TTC549 (cell line): ENCODE data around the gene RCSD1.

Source experiments
- FAIRE-seq: peaks from 2 replicates; lab custom pipeline; 2012; peaks lifted over from hg19 to GRCh38; lab: Jason Lieb, UNC

Gene RCSD1

DNA sequence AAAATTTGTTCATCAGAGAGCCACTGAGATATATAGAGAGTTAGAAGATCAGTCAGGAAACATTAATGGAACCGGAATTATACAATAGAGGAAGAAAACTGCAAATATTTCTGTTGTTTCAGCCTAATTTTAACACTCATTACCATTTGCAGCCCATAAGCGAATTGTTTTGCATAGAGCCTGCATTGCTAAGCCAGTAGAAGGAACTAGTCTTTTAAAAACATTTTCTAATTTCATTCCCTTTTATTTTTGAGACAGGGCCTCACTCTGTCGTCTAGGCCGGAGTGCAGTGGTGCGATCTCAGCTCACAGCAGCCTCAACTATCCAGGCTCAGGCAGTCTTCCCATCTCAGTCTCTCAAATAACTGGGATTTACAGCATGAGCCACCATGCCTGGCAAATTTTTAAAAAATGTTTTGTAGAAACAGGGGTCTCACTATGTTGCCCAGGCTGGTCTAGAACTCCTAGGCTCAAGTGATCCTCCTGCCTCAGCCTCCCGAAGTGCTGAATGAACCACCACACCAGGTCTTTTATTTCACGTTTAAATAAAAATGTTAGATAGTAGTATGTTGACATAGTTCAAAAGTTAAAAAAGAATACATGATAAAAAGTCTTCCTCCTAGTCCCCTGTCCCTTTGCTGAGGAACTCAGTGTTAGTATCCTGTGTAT is 117.1 kb downstream of the RCSD1 start:
- no peak for FAIRE-seq

DNA sequence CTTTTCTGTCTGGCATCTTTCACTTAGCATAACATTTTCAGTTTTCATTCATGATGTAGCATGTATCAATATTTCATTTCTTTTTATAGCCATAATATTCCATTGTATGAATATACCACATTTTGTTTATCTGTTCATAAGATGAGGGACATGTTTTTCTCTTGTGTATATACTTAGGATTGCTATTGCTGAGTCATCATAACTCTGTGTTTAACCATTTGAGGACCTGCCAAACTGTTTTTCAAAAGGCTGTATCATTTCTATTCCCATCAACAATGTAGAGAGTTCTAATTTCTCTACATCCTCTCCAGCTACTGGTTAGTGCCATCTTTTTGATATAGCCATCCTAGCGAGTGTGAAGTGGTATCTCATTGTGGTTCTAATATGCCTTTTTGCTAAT is 118.0 kb downstream of the RCSD1 start:
- FAIRE-seq: peak; percentile 28

DNA sequence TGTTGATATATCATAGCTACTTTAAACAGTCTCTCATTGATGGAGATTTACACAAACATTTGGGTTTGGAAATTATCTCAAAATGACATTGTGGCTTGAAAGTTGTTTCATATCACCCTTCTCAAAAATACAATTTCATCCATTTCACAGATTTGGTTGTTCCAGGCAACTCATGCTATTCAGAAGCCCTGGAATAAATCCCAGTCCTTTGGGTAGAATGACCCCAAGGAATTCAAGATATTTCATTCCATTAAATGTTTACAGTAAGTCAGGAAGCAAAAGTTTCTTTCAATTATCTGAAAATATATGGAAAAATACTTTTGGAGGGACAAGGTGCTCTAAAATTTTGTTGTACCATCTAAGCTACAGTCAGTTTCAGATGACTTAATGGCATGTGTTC is 118.9 kb downstream of the RCSD1 start:
- FAIRE-seq: peak; percentile 9

DNA sequence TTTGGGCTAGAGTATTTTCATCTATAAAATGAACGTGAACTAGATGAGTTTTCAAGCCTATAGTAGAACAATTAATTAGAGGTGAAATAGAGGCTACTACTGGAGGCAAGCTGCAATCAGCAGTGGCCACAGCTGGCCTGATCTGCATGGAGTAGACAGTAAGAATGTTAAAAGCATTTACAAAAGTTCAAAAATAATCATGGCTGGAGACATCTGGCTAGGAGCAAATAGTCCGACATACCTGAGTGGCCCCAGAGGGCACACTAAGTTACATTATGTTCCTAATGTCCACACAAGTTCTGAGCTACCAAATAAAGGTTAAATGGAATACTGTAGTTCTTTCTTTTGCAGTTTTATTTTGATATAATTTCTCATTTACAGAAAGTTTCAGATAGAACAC is 119.7 kb downstream of the RCSD1 start:
- no peak for FAIRE-seq

DNA sequence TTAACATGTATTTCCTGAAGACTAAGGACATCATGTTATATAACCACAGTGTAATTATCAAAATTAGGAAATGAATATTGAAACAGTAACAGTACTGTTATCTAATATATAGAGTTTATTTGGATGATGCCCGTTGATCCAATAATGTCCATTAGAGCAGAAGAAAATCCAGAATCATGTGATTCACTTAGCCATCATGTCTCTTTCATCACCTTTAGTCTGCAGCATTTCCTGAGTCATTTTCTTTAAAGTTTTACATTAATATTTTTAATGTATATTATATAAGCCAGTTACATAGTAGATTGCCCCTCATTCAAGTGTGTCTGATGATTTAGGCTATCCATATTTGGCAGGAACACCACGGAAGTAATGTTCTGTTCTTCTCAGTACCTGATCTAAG is 120.6 kb downstream of the RCSD1 start:
- peak; percentile 48 for FAIRE-seq

DNA sequence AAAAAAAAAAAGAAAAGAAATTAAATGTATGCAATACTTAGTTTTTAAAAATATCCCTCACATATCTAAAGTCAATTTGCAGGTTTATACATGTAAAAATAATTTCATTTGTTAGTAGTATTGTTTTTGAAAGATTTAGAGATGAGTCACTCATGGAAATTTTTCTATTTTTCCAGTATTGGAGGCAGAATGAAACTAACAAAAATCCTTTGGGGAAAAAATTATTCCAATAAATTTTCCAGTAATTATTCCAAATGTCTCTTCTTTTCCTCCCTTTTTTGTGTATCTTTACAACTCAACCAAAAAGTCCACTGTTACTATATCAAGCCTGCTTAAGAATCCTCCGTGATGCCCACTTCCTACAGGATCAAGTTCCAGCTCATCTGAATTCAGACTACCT is 121.6 kb downstream of the RCSD1 start:
- FAIRE-seq: peak; percentile 17

DNA sequence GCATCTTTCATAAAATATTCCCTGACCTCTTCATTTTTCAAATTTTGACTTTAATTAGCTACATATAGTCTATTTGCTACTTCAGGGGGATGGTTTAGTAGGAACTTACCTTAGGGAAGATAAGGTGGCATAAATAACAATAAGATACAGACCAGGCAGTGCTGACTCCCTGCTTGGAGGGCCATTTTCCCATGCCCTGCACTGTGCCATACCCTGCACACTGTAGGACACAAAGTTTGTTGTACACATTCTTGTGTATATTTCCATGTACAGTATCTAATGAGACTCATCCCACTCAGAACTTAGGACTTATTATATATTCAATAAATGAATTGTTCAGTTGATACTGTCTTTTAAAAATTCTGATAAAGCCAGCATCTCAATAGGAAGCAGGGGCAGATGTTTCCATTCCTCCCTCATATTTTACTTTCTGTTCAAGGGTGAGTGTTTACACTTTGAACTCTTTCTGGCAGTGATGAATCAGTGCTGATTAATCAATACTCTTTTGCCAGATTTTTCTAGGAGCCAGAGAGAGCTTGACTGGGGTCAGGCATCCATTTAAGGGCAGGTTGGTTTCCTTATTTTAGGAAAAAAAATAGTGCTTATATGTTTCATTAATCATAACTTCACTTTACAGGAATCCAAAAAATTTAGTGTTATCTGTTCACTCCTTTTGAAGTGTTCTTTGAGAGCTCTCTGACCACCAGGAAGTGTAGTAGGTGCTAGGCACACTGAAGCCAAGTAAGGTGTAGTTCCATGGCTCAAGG is 122.4 kb downstream of the RCSD1 start:
- FAIRE-seq: no peak

DNA sequence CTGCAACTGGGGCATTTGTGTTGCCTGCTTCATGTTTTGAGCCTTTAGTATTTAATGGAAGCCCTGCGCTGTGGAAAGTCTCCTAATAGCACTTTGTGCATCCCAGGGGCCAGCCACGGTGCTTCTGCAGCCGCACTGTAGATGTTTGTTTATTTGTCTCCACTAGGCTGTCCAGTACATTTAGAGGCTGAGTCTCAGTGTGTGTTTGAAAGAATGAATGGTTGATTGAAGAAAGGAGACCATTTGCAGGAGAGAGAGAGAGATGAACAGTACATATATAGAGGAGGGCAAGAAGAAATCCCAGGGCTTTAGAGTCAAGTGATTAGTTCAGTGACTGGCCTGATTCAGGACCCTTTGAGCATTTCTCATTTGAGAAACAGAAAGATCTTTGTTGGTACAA is 125.6 kb downstream of the RCSD1 start:
- no peak for FAIRE-seq
